ENCODE measurements around the gene EBNA1BP2. TPM values are rescaled to one million over a fixed set of nuclear protein-coding genes. Genes with fewer than 3 reads are reported as not detected.
A peak's percentile ranks its signal among the peaks of the same experiment; 100 is the strongest.

EBNA1BP2 gene
- total and polyA plus RNA-seq, 2 of the 13 experiments (the other 11 are each of a cell fraction or from before 2014, with no cell fraction given): 27.1 to 102 TPM

DNA sequence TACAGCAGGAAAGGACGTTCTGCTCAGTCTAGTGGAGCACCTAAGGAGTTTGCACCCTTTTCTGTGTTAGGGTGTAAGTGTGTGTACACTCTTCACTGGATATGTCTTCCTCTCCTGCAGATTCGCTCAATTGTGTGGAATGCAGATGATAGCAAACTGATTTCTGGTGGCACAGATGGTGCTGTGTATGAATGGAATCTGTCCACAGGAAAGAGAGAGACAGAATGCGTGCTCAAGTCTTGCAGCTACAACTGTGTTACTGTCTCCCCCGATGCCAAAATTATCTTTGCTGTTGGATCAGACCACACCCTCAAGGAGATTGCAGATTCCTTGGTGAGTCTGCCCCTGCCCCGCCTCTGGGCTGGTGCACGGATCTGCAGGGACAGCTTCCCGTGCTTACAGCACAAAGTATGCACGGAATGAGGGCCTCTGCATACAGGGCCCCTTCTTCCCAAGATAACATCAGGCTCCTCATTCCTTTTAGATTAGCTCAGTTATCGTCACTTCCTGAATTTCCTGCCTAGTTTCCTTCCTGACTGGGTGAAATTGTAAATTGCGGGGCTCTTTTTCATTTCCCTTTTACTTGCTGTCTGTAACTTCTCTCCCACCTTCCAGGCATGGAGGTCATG is 34.6 kb upstream of the EBNA1BP2 start (continued):
- TF ChIP-seq, protein P1, sequence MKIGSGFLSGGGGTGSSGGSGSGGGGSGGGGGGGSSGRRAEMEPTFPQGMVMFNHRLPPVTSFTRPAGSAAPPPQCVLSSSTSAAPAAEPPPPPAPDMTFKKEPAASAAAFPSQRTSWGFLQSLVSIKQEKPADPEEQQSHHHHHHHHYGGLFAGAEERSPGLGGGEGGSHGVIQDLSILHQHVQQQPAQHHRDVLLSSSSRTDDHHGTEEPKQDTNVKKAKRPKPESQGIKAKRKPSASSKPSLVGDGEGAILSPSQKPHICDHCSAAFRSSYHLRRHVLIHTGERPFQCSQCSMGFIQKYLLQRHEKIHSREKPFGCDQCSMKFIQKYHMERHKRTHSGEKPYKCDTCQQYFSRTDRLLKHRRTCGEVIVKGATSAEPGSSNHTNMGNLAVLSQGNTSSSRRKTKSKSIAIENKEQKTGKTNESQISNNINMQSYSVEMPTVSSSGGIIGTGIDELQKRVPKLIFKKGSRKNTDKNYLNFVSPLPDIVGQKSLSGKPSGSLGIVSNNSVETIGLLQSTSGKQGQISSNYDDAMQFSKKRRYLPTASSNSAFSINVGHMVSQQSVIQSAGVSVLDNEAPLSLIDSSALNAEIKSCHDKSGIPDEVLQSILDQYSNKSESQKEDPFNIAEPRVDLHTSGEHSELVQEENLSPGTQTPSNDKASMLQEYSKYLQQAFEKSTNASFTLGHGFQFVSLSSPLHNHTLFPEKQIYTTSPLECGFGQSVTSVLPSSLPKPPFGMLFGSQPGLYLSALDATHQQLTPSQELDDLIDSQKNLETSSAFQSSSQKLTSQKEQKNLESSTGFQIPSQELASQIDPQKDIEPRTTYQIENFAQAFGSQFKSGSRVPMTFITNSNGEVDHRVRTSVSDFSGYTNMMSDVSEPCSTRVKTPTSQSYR (CRISPR knock-in tag; IDR thresholded peaks at IDR 0.05; ENCODE audit: borderline replicate concordance): no peak
- TF ChIP-seq ETV5 (CRISPR knock-in tag; IDR thresholded peaks at IDR 0.05; ENCODE audit: borderline replicate concordance) (peak; percentile 87; the same call in 1 of the 2 replicates), KDM5B (CRISPR knock-in tag; IDR thresholded peaks at IDR 0.05; ENCODE audit: borderline replicate concordance) (no peak), FOSL2 (CRISPR knock-in tag; IDR thresholded peaks at IDR 0.05) (peak; percentile 85), RFX5 (IDR thresholded peaks at IDR 0.05; ENCODE audit: low read depth, low read length) (no peak), BRD4 (CRISPR knock-in tag; IDR thresholded peaks at IDR 0.05) (no peak), EP300 (IDR thresholded peaks at IDR 0.05; ENCODE audit: low read depth in 2 of 2, low read length in 2 of 2) (peak; percentile 58 to 77), EP300 (CRISPR knock-in tag; IDR thresholded peaks at IDR 0.05; ENCODE audit: borderline replicate concordance) (peak; percentile 69; the same call in 1 of the 2 replicates), BCLAF1 (IDR thresholded peaks at IDR 0.05) (no peak), FOXJ3 (CRISPR knock-in tag; IDR thresholded peaks at IDR 0.05; ENCODE audit: borderline replicate concordance) (no peak), ZFP62 (CRISPR knock-in tag; IDR thresholded peaks at IDR 0.05) (no peak), SIN3A (IDR thresholded peaks at IDR 0.05; ENCODE audit: borderline replicate concordance, low read depth, low read length) (no peak), KDM6A (CRISPR knock-in tag; IDR thresholded peaks at IDR 0.05; ENCODE audit: low read depth) (0 out of 2 replicates have a peak, but pooled peaks have one; percentile 37), GMEB2 (CRISPR knock-in tag; IDR thresholded peaks at IDR 0.05; ENCODE audit: low read depth) (no peak), NCOA5 (CRISPR knock-in tag; IDR thresholded peaks at IDR 0.05) (no peak)
- TF ChIP-seq, protein P2, sequence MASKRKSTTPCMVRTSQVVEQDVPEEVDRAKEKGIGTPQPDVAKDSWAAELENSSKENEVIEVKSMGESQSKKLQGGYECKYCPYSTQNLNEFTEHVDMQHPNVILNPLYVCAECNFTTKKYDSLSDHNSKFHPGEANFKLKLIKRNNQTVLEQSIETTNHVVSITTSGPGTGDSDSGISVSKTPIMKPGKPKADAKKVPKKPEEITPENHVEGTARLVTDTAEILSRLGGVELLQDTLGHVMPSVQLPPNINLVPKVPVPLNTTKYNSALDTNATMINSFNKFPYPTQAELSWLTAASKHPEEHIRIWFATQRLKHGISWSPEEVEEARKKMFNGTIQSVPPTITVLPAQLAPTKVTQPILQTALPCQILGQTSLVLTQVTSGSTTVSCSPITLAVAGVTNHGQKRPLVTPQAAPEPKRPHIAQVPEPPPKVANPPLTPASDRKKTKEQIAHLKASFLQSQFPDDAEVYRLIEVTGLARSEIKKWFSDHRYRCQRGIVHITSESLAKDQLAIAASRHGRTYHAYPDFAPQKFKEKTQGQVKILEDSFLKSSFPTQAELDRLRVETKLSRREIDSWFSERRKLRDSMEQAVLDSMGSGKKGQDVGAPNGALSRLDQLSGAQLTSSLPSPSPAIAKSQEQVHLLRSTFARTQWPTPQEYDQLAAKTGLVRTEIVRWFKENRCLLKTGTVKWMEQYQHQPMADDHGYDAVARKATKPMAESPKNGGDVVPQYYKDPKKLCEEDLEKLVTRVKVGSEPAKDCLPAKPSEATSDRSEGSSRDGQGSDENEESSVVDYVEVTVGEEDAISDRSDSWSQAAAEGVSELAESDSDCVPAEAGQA (IDR thresholded peaks at IDR 0.05; ENCODE audit: low read depth): no peak
- TF ChIP-seq, protein P2 (CRISPR knock-in tag; IDR thresholded peaks at IDR 0.05; ENCODE audit: borderline replicate concordance): no peak
